Nephron (organoid): ENCODE results near the gene METTL3.

Experiments used
- H3K27ac Mint-ChIP-seq, 3 experiments: 2 replicates each; pipeline ENCODE4 v1.8.0; 2020; ENCODE audit warnings: mixed read lengths in 3 of 3, mild to moderate bottlenecking in 2 of 3, moderate library complexity in 1 of 3
- H3K27me3 Mint-ChIP-seq: 2 replicates; pipeline ENCODE4 v1.8.0; 2021; ENCODE audit warnings: low read depth, mild to moderate bottlenecking, moderate library complexity, mixed read lengths
- H3K36me3 Mint-ChIP-seq: 2 replicates; pipeline ENCODE4 v1.8.0; 2020; ENCODE audit warnings: low read depth, mixed read lengths
- H3K4me1 Mint-ChIP-seq: 2 replicates; pipeline ENCODE4 v1.8.0; 2020; ENCODE audit warnings: mixed read lengths
- H3K4me3 Mint-ChIP-seq, 3 experiments: 2 replicates each; pipeline ENCODE4 v1.8.0; 2020; ENCODE audit warnings: mild to moderate bottlenecking in 3 of 3, mixed read lengths in 3 of 3, moderate library complexity in 2 of 3
- H3K9me3 Mint-ChIP-seq: 2 replicates; pipeline ENCODE4 v1.8.0; 2020; ENCODE audit warnings: mixed read lengths
- TF ChIP-seq, protein P1 (sequence below), 3 experiments: fragments of 200-600 bp; sonication (generic); IDR thresholded peaks; one replicate each; pipeline ENCODE4 v1.5.0; 2021; ENCODE audit warnings: antibody characterized with exemption in 3 of 3; ENCODE audit not compliant: unreplicated experiment in 3 of 3

METTL3 gene

DNA sequence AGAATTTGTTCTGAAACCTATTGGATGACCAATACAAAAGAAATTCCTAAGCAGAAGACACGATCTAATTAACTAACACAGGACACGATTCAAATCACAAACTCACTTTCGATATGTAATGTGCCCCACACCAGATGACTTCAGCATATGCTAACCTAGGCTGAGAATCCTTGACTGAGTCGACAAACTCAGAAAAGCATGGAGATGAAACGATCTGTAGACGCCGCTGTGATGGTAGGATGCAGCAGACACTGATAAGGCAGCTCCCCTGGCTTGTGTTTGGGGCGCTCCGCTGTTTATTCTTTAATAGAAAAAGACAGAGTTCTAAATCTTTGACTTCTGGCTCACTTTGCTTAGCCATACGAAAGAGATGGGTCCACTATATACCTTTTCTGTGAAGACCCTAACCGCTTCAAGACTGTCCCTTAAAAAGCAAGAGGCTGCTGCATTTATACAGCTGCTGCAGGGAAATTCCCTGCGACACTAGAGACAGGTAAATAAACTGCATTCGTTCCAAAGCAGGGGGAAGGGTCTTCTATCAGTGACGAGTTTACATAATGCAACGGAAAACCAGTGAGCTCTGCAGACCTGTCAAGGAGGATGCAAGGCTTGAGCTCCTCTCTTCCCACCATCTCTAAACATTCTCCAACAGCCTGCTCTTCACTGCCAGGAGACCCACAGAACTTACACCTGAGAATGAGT lies 56.1 kb downstream of the METTL3 start:
- Mint-ChIP-seq H3K27me3 (no peaks in the 10 kb centered on the region), H3K4me3 (peak overlapping the region; percentile 97 to 98 (median 98)), H3K9me3 (no peaks in the 10 kb centered on the region), H3K27ac (peak overlapping the region; percentile 100), H3K4me1 (peaks cover 29% of the 10 kb centered on the region), H3K36me3 (peaks cover 36% of the 10 kb centered on the region)
- TF ChIP-seq, protein P1, sequence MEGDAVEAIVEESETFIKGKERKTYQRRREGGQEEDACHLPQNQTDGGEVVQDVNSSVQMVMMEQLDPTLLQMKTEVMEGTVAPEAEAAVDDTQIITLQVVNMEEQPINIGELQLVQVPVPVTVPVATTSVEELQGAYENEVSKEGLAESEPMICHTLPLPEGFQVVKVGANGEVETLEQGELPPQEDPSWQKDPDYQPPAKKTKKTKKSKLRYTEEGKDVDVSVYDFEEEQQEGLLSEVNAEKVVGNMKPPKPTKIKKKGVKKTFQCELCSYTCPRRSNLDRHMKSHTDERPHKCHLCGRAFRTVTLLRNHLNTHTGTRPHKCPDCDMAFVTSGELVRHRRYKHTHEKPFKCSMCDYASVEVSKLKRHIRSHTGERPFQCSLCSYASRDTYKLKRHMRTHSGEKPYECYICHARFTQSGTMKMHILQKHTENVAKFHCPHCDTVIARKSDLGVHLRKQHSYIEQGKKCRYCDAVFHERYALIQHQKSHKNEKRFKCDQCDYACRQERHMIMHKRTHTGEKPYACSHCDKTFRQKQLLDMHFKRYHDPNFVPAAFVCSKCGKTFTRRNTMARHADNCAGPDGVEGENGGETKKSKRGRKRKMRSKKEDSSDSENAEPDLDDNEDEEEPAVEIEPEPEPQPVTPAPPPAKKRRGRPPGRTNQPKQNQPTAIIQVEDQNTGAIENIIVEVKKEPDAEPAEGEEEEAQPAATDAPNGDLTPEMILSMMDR (IDR thresholded peaks at IDR 0.05; ENCODE audit: unreplicated experiment in 3 of 3): no peak

DNA sequence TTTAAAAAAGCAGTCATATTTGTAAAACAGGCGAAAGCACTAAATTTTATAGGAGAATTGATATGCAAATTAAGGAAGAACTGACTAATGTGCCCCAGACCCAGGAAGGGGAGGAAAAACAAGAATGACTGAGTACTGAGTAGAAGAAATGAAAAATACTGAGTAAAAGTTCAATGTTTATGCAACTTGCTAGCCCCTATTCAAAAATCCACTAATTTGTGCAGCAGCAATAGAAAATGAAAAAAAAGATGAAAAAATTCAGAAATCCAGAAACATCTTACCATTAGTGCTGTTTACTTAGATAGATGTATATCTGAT lies 61.3 kb downstream of the METTL3 start:
- peaks cover 25% of the 10 kb centered on the region for H3K4me1 Mint-ChIP-seq
- H3K27me3 Mint-ChIP-seq: no peaks in the 10 kb centered on the region
- TF ChIP-seq, protein P1 (IDR thresholded peaks at IDR 0.05; ENCODE audit: unreplicated experiment in 3 of 3): no peak
- no peaks in the 10 kb centered on the region for H3K9me3 Mint-ChIP-seq
- no peak overlapping the region for H3K4me3 Mint-ChIP-seq
- H3K36me3 Mint-ChIP-seq: peaks cover 28% of the 10 kb centered on the region
- peak overlapping the region in 2 of 3 experiments; percentile 3 to 44 for H3K27ac Mint-ChIP-seq
